ENCODE results near the gene JARID2. TPM values are rescaled to one million over a fixed set of nuclear protein-coding genes. Genes with fewer than 3 reads are reported as not detected.

The JARID2 gene
- total and polyA plus RNA-seq, 2 of the 4 experiments (the other 2 are of a cell fraction): 9.6 to 12.9 TPM

- no peaks in the 10 kb centered on the region for H3K27me3 ChIP-seq (ENCODE audit: control insufficient read depth, insufficient read depth, low read length)
- DNase-seq (no peak), ATAC-seq (ENCODE audit: low read depth) (no peak)
- H3K9ac ChIP-seq (ENCODE audit: low read depth, low read length): no peak overlapping the region
- no TSS peak for BruUV-seq (replicated peaks)
- H2BK120ac ChIP-seq (ENCODE audit: low read depth, low read length): no peak overlapping the region
- H3K9me3 ChIP-seq (ENCODE audit: control insufficient read depth, insufficient read depth, low read length): no peaks in the 10 kb centered on the region
- H3K14ac ChIP-seq (replicated peaks; ENCODE audit: low read depth, low read length): no peak overlapping the region
- no peak overlapping the region for H3K27ac ChIP-seq (ENCODE audit: insufficient read depth, low read length)
- H2BK20ac ChIP-seq (ENCODE audit: low read depth, low read length): no peak overlapping the region
- H2BK5ac ChIP-seq (ENCODE audit: low read depth, low read length, poor library complexity, severe bottlenecking): no peak overlapping the region
- no peak overlapping the region for H4K5ac ChIP-seq (ENCODE audit: low read depth, low read length)
- H3K56ac ChIP-seq (ENCODE audit: extremely low read depth, insufficient read depth, low read length): no peak overlapping the region
- TF ChIP-seq RCOR1 (IDR thresholded peaks at IDR 0.05; ENCODE audit: insufficient replicate concordance, low read length) (no peak), RAD21 (IDR thresholded peaks at IDR 0.05; ENCODE audit: low read length) (no peak), CHD1 (IDR thresholded peaks at IDR 0.05; ENCODE audit: low read depth, low read length) (no peak), USF2 (IDR thresholded peaks at IDR 0.05; ENCODE audit: low read depth, low read length) (no peak), CEBPB (IDR thresholded peaks at IDR 0.05; ENCODE audit: low read depth, low read length) (no peak), MAZ (IDR thresholded peaks at IDR 0.05; ENCODE audit: borderline replicate concordance, low read depth, low read length) (no peak), SMC3 (IDR thresholded peaks at IDR 0.05; ENCODE audit: low read depth, low read length) (no peak)
- in situ Hi-C loops (cut with MboI; ENCODE audit: low sequenced_read_pairs): no loop called here
- H2AK5ac ChIP-seq (ENCODE audit: low read depth, low read length): no peak overlapping the region
- peaks cover 6 to 38% of the 10 kb centered on the region in 2 experiments for H3K79me1 ChIP-seq (ENCODE audit: low read depth in 1 of 2, low read length in 2 of 2)
- peaks cover 6% of the 10 kb centered on the region for H4K20me1 ChIP-seq (ENCODE audit: insufficient read depth, low read length)
- H3K23ac ChIP-seq (ENCODE audit: low read depth, low read length): no peak overlapping the region
- H3K4me1 ChIP-seq (ENCODE audit: control insufficient read depth, insufficient read depth, low read length): no peaks in the 10 kb centered on the region
- intact Hi-C loops (cut with micrococcal nuclease): no loop called here
- no peak overlapping the region for H2AFZ ChIP-seq (replicated peaks; ENCODE audit: low read length, poor library complexity)
- no peak overlapping the region for H3K4ac ChIP-seq (ENCODE audit: low read depth, low read length)
- H3K4me2 ChIP-seq (ENCODE audit: low read depth, low read length): no peak overlapping the region
- H3K9me1 ChIP-seq (ENCODE audit: insufficient read depth, low read length): peaks cover 15% of the 10 kb centered on the region
- H4K91ac ChIP-seq (ENCODE audit: insufficient read depth, low read depth, low read length): no peak overlapping the region
- dilution Hi-C loops (cut with HindIII; ENCODE audit: low sequenced_read_pairs, unreplicated experiment): no loop called here
- no peak overlapping the region for H3K4me3 ChIP-seq (ENCODE audit: insufficient read depth, low read depth, low read length)
- H2AK9ac ChIP-seq (replicated peaks; ENCODE audit: low read depth, low read length, poor library complexity): no peak overlapping the region
- ChIA-PET POLR2A (ENCODE audit: unreplicated experiment) (no interaction called here), CTCF (interaction anchor here (0.5 kb wide), 1 partner anchor 1305 kb away, joined by 3 read pairs; no protein-coding TSS in a partner anchor)
- peaks cover 79% of the 10 kb centered on the region for H3K36me3 ChIP-seq (ENCODE audit: control insufficient read depth, insufficient read depth, low read length)
- H3K18ac ChIP-seq (ENCODE audit: low read depth, low read length): no peak overlapping the region
- no peak overlapping the region for H2BK15ac ChIP-seq (ENCODE audit: low read depth, low read length)
- no peak overlapping the region for H4K8ac ChIP-seq (ENCODE audit: low read depth in 2 of 2, low read length in 2 of 2)
- WGBS, 2 experiments (ENCODE audit: extremely low coverage in 2 of 2, insufficient read length in 1 of 2): no CpG with 5 or more reads among the region's 18 CpGs
Measured at GRCh38 chr6:15515660-15516375, 269.9 kb downstream of the JARID2 start.
